HG03196 (cell line): ENCODE results near the gene EXPH5.
A peak's percentile ranks its signal among the peaks of the same experiment; 100 is the strongest.

ENCODE experiments used
- ATAC-seq: cut with Tn5 transposase; IDR thresholded peaks from one replicate; pipeline ENCODE4 v1.9.1; 2021; ENCODE audit not compliant: unreplicated experiment

Gene EXPH5

DNA sequence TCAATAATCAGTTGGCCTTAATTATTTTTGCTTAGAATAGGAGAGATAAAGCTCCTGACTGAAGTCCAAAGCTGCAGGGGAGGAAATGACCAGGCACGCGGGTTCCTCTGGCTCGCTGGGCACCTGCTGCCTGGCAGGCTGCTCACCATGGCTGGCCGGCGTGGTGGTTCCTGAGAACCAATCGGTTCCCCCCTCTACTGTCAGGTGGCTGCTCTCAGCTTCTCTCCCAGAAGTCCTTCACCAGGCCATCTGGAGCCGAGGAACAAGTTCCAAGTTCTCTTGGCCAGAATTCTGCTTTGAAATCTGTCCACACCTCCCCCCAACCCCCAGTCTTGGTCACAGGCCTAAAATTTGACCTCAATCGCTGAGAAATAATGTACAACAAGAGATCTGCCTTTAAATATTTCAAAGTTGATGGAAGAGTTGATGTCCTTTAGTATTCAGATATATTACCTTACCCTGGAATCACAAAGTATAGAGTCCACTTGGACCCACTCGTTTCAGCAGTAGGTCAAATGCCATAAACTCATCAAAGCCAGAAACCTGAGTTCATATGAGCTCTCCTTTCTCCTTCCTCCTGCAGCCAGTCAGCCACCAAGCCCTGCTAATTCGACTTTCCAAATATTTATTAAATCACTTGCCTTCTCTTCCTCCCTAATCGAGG, 25.2 kb downstream of the EXPH5 start:
- no peak for ATAC-seq

DNA sequence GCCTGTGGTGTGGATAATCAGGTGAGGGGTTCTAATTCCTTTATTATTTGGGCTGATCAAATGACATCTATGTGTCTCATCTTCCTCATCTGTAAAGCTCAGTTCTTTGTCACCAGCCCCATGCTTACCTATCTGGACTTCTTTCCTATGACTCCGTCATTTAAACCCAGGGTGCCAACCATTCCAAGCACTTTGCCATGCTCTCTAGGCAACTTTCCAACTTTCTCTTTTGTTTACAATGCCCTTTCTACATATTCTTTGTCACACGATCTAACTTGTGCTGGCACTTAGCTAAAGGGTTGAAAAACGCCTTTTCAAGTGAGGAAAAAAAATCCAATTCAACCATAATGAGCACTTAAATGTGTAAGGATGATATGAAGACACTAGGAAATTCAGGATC, 27.9 kb downstream of the EXPH5 start:
- ATAC-seq = no peak

DNA sequence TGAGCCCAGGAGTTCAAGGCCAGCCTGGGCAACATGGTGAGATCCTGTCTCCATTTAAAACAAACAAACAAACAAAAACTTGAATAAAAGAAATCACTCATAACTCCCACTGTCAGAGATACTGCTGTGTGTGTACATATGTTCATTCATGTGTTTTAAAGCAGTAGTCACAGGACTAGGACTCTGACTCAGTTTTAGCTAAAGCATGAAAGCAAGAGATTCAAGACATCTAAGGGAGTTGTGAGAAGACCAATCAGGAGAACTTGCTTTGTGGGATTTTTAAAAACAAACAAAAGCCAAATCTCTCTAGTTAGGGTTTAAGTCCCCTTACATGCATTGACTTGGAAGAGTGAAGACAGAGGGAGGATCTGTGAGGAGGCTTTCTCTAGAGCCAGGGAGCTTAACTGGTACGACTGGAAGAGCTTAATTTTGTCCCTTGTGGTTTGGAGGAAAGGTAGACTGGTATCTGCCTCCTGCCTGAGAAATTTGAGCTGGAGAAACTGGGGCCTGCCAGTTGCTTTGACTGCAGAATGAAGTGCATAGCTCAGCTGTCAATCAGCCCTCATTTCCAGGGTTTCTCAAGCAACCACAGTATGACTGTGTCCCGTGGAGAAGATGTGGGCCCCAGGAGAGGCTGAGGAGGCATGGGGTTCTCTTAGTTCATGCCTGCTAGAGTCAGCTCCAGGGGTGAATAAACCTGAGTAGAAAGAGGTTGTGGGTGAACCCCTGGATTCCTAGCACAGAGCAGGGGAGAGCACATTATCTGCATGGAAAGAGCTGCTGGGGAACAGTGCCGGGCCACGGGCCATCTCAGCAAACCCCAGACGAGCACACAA, 30.6 kb downstream of the EXPH5 start:
- no peak for ATAC-seq

DNA sequence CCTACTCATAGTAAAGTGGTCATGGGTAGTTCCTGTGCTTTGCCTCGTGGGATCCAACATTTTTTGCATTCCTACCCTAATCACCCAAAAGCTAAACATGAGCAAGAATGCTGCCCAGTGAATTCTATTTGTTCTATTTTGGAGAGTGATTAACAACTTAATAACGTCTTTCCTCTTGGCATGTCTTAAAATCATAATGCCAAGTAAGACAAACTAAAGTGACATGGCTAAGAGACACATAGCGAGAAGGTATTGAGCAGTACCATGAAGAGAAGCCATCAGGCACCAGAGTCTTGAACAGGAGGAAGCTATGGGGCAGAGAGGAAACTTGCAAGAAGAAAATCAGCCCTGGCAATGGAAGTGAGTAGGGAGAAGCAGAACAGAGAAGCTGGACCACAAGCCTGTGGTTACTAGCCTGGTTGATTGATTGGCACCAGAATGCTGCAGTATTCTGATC, 32.0 kb downstream of the EXPH5 start:
- ATAC-seq = no peak

DNA sequence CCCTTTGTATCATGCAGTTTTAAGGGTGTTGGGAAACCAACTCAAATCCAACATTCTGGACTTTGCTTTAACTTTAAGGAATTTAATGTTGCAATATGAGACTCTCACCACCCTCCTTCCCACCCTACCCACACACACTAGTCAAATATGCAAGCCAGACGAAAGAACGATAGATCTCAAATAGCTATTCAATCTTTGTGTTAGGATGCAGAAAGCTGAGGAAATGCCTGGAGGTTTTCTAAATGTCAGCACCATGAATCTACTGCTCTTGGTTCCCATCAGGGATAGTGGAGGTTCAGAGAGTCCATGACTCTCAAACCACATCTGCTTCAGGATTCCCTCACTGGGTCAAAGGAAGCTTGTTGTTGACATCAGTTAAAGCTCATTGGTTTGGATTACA, 33.7 kb downstream of the EXPH5 start:
- ATAC-seq = no peak

DNA sequence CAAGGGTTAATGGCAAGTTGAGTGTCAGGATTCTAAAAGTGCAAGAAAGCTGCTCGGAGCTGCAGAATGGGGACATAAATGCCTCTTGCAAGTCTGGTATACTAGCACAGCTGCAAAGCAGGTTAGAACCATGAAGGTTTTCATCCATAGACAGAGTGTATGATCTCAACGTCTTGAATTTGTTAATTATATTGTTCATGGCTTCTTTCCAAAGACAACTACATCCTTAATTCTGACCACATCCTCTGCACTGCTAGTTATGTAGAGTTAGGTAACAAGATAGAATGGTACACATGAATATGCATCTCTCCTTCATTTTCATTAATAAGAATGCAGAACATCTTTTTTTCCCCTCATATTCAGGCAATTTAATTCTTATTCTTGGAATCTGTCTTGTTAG, 34.2 kb downstream of the EXPH5 start:
- ATAC-seq = no peak

DNA sequence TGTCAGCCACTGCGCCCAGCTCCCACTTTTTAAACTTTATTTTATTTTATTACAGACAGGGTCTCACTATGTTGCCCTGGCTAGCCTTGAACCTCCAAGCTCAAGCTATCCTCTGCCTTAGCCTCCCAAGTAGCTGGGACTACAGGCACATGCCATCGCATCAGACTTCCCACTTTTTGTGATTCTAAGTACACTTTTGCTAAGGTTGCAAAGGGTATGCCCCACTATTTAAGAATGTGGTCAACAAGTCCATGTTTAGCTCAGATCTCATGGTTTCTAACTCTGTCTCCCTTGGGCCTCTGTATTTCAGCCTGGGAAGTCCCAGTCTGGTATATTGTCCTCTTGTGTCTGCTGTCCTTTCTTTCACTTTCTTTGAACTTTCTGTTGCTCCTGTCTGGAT, 35.3 kb downstream of the EXPH5 start:
- peak; percentile 67 for ATAC-seq

DNA sequence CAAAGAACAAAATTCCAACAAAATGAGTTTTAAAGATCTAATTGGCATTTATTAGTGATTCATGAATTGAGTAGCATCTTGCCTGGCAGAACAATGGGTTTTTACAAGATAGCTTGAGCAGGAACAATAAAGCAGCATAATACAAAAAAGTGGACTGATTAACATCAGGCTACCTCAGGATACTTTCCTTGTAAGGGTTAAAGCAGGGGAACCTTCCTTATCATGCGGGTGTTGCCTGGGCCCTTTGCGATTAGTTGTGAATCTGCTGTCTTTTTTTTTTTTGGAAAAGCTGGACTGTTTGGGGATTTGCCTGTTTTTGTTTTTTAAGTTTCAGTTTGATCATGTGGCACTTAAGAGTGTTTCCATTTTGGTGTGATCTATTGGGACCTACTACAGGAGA, 37.5 kb downstream of the EXPH5 start:
- no peak for ATAC-seq

DNA sequence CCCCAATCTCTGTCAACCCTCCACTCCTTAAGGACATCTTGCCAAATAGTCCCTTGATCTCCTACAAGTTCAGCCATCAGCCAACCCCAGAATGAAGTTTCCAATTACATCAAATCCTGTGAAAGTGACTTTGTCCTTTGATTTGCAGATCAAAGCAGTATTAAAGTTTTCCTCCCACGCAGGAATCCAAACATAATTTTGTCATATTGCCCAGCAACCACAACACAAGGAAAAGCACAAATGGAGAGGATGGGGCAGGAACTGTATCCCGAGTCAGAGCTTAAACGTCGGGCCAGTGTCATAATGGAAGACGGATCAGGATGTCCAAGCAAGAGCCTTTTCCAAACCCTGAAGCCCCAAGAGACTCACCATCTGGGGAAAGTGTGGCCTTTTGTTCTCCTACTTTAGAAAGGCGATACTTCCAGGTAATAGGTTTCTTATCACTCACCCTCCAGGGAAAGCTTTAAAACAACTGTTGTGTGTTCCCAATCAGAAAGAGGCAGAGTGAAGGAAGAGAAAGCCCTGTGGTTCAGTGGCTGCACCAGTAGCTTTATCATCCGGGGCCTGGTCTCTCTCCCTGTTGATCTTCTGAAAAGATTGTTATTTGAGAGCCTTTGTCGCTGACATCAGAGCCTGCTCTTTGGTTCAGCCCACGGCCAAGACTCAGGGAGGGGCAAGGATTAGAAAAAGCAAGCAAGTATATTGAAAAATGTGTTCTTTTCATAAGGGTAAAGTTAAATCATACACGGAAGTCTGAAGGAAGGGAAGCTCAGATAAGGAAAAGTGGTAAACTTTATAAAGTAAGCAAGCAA, 41.7 kb downstream of the EXPH5 start:
- no peak for ATAC-seq

DNA sequence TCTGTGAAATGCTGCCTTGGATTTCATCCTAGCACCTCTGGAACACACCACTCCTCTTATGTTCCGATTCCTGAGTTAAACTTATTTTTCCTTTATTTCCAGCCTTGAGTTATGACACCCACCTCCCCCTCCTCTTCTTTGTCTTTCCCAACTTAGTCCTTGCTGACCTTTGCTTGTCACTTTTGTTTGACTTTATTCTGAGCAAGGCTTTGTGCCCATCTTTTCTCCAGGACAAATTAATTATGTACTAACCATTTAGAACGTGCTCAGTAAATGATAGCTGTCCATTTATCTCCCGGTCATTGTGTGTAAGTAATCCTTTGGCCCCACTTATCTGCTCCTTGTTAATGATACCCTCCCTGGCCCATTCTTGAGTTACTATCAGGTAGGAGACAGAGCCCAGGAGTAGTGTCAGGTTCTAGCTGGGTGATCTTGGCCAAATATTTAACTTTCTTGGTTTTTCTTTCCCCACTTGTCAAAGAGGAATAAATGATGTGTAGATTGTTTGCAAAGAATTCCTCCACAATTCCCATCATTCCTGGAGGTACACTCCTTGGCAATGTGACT, 44.2 kb downstream of the EXPH5 start:
- no peak for ATAC-seq

DNA sequence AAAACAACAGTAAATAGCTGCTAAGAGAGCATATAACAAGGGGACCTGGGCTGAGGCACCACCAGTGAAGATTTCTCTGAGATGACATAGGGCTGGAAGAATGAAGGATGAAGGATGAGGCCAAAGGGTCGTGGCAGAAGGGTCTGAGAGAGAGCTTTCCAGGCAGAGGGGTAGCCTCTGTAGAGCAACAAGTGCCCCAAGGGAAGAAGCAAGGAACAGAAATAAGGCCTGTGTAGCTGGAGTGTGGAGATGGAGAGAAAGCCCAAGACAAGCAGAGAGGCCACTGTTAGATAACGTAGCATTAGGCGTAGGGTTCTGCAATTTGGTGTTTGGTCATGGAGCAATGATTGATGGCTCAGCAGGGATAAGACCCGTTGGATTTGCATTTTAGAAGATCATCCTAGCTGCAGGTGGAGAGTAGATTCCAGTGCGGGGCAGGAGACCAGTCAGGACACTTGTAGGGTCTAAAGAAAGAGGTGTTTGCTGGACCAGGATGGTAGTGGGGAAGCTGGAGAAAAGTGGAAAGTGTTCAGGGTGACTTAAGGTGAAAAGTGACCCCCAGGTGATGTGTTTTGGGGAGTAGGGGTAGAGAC, 47.6 kb downstream of the EXPH5 start:
- ATAC-seq = no peak

DNA sequence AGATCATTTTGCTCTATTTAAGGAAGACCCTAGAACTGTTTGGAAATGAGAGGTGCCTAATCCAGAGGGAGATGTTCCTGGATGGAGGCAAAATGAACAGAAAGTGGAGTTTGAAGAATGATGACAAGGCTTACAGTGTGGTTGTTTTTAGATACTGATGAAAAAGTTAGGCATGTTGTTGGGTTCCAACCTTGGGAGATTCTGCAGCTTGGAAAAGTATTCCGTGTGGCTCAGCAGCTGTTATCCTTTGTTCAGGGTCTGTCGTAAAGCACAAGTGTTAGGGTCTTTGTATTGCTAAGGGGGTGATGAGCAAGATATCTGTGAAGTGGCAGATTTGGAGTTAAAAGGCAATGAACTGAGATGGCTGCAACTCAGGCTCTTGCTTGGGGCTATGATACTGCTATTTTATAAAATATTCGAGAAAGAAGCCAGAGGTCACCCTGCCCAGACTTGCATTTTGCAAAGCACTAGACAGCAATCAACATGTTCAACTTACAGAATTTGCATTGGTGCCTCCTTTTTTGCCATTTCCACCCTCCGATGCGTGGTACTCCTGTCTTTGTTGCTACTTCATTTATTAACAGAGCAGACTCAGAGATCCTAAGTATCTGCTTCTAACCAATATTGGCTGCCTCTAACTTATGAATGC, 50.1 kb downstream of the EXPH5 start:
- no peak for ATAC-seq

DNA sequence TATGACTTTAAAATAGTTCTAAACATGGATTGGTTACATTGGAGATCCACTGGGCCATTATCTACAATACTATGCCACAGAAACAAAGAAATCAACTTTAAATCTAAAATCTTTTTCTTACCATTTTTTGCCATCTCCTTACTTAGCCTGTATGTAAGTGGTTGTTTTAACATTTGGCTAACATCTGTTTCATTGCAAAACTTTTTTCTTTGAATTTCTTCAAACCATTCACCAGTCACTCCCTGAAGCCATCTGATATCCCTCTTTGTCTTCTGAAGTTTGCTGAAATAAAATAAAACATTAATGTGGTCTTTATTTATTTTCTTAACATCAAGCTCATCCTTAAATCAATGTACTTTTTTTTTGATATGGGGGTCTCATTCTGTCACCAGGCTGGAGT, 52.0 kb downstream of the EXPH5 start:
- no peak for ATAC-seq

DNA sequence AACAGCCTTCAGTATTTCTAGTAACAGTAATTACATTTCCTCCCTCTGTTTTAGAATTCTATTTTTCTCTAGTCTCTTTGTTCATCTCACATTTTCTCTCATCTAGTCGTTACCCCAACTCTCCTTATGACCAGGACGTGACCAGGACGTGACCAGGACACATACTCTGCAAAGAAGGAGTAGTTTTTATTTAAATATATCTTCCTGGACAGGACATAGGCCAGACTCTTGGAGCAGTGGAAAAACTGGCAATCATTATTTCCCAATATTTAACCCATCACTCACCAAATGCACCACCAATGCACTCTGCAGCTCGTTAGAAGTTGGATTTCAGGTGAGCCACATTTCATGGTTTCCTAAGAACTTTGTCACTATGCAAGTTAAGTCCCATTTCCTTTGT, 55.1 kb downstream of the EXPH5 start:
- ATAC-seq = no peak

DNA sequence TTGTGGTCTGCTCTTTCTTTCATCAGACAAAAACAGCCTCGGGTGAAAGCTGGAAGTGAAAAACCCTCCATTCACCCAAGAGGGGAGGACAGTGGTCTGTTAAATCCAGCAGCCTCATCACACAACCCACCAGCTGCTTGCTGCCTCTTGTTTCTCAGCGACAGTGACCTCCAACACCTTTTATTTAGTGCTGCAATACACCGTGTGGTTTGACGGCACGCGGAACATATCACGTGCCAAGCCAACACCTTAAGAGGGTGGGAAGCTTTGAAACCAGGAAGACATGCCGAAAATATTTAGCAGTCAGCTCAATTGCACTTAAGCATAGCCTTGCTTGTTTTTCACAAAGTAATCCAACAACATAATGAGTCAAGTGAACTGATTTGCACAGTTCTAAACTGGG, 55.5 kb downstream of the EXPH5 start:
- ATAC-seq = no peak

DNA sequence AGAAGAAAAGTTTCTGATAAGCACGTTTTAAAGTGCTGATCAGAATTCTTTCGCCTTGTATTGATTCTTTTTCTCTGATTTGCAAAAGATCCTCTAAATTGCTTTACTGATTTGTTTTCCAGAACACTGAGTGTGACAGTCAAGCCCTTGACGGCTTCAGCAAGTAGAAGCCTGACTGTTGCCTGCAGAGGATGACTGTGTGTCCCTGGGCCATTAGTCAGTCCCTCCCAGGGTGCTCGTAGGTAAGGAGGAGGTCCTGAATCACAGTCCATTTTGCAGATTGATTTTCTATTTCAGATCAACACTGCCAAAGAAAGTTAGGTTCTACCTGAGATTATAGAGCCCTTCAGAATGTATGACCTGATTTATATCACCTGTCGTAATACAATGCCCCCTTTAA, 56.8 kb downstream of the EXPH5 start:
- no peak for ATAC-seq

DNA sequence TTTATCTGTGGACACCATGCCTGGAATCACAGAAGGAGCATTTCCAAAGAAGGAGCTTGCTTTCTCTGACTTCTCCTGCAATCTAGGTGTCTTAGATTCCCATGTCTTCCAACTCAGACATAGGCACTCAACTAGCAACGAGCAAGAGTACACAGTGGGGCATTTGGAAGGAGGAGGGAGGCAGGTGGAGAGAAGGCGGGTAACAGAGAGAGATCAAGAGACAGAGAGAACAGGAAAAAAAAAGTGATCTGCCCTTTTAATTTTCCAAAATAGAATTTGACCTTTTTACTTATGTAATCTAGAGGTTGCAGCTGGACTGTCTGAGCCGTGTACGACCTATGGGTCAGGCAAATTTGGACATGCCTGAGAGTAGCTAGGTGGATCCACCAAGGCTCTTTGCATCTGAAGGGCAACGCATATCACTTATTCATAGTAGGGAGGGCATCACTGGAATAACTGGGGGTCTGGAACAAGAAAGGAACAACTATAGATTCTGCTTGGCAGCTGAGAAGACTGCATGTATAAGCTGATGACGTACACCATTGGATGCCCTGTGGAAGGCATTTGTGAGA, 58.1 kb downstream of the EXPH5 start:
- no peak for ATAC-seq

DNA sequence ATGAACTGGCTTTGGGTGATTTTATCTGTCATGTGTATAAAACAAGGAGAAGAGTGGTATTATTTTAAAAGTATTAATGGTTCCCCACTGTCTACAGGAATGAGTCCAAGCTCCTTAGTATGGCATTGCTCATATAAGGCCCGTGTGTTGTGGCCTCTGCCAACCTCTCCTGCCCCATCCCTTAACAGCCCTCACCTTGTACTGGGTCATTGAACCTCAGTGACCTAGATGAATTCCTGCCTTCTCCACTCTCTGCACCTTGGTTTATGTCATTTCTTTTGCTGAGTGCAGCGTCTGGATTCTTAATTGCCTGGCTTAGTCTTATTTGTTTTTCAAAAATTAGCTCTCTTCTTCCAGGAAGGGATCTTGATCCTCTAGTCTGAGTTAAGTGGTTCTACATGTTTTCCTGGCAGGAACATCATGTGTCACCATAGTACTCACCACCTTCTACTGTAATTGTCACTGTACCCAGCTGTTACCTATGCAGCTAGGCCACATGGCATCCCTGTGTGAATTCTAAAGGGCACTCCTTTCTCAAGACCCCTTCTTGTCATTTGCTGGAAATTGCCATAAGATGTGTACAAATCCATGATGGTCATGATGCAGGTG, 59.2 kb downstream of the EXPH5 start:
- no peak for ATAC-seq

DNA sequence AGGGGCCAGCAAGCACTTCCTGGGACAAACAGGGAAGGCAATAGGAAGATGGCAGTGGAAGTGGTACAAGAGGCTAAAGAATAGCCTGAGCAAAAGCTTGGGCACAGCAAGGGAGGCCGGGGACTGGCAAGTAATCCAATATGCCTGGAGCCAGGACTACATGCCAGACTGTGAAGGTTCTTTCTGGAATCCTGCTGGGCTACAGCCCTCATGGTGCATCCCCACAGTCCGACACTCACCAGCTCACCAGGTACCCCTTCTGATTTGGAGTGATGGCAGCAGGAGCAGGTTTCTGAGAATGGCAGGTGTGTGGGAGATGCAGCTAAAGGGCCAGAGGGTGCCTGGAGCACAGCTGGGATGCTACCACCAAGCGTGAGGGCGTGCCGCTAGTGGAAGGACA, 63.1 kb downstream of the EXPH5 start:
- no peak for ATAC-seq

DNA sequence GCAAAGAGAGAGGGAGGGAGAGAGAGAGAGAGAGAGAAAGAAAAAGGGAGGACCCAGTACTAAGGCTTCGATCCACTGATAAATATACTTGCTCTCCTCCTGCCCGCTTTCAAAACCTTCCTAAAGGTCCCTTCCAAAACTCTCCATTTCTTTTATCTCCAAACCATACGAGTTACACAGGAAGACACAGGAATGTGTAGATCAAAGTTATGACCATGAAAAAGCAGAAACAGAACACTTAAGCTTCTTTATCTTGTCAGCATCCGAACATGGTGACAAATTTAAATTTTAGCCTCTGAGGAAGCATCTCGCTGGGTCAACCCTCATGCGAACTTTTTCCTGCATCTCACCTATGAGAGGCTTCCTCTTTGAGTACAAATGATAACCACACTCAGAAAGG, 66.2 kb downstream of the EXPH5 start:
- no peak for ATAC-seq
